Osteocyte (in vitro differentiated cells): ENCODE data around the gene ACTMAP. TPM values are rescaled to one million over a fixed set of nuclear protein-coding genes. Genes with fewer than 3 reads are reported as not detected.

ENCODE experiments used
- DNase-seq: peaks from one replicate; pipeline ENCODE4 v3.0.0; 2021; ENCODE audit warnings: mixed read lengths; ENCODE audit not compliant: unreplicated experiment; ENCODE audit errors: extremely low spot score
- H3K27ac Mint-ChIP-seq: one replicate; pipeline ENCODE4 v1.8.0; 2021; ENCODE audit warnings: mild to moderate bottlenecking, mixed read lengths; ENCODE audit not compliant: unreplicated experiment
- H3K27me3 Mint-ChIP-seq: one replicate; pipeline ENCODE4 v1.8.0; 2021; ENCODE audit warnings: mixed read lengths; ENCODE audit not compliant: unreplicated experiment
- H3K36me3 Mint-ChIP-seq: one replicate; pipeline ENCODE4 v1.8.0; 2021; ENCODE audit warnings: mixed read lengths; ENCODE audit not compliant: unreplicated experiment
- H3K4me1 Mint-ChIP-seq: one replicate; pipeline ENCODE4 v1.8.0; 2021; ENCODE audit warnings: mixed read lengths; ENCODE audit not compliant: unreplicated experiment
- H3K4me3 Mint-ChIP-seq: one replicate; pipeline ENCODE4 v1.8.0; 2021; ENCODE audit warnings: mild to moderate bottlenecking, moderate library complexity, mixed read lengths; ENCODE audit not compliant: unreplicated experiment
- H3K9me3 Mint-ChIP-seq: one replicate; pipeline ENCODE4 v1.8.0; 2021; ENCODE audit warnings: mixed read lengths; ENCODE audit not compliant: unreplicated experiment
- CTCF ChIP-seq: fragments of 200-600 bp; sonication (generic); IDR thresholded peaks from 2 replicates; pipeline ENCODE4 v1.5.0; 2021; ENCODE audit warnings: antibody characterized with exemption, mild to moderate bottlenecking, moderate library complexity
- total RNA-seq: library from RNA; stranded (reverse); gene quantifications from 2 replicates; pipeline ENCODE4 v1.2.1, GENCODE V29; 2021

Gene ACTMAP
- total RNA-seq, 1 donor from 2014 or later = 14.6 TPM

DNA sequence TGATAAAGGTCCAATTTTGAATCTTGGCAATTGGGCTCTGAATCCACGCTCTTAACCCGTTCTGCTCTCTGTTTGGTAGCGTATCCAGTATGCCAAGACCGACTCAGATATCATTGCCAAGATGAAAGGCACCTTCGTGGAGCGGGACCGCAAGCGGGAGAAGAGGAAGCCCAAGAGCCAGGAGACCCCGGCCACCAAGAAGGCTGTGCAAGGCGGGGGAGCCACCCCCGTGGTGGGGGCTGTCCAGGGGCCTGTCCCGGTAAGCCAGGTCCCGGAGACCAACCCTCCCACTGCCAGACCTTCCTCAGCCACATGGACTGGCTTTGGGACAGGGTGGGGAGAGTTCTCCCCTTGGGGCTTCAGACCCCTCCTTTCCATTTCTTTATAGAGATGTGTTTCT, 9.1 kb upstream of the ACTMAP start:
- Mint-ChIP-seq H3K27ac (no peak overlapping the region), H3K4me3 (no peak overlapping the region), H3K36me3 (peaks cover 61% of the 10 kb centered on the region), H3K27me3 (no peaks in the 10 kb centered on the region), H3K4me1 (peaks cover 8% of the 10 kb centered on the region), H3K9me3 (no peaks in the 10 kb centered on the region)
- TF ChIP-seq CTCF = no peak
- no peak for DNase-seq

GRCh38 chr19:40758491-40758890, 8.2 kb upstream of the ACTMAP start:
- TF ChIP-seq CTCF = no peak
- no peak overlapping the region for H3K4me3 Mint-ChIP-seq
- H3K9me3 Mint-ChIP-seq = no peaks in the 10 kb centered on the region
- peaks cover 11% of the 10 kb centered on the region for H3K4me1 Mint-ChIP-seq
- H3K36me3 Mint-ChIP-seq = peaks cover 53% of the 10 kb centered on the region
- no peak overlapping the region for H3K27ac Mint-ChIP-seq
- H3K27me3 Mint-ChIP-seq = no peaks in the 10 kb centered on the region
- no peak for DNase-seq

- TF ChIP-seq CTCF = no peak
- Mint-ChIP-seq H3K27me3 (no peaks in the 10 kb centered on the region), H3K4me1 (peaks cover 23% of the 10 kb centered on the region), H3K4me3 (no peak overlapping the region), H3K36me3 (peaks cover 41% of the 10 kb centered on the region), H3K27ac (no peak overlapping the region), H3K9me3 (no peaks in the 10 kb centered on the region)
- no peak for DNase-seq
Measured at GRCh38 chr19:40756502-40757110, 6.3 kb upstream of the ACTMAP start.

GRCh38 chr19:40755791-40756190, 5.5 kb upstream of the ACTMAP start:
- Mint-ChIP-seq H3K9me3 (no peaks in the 10 kb centered on the region), H3K27ac (no peak overlapping the region), H3K4me1 (peaks cover 23% of the 10 kb centered on the region), H3K36me3 (peaks cover 37% of the 10 kb centered on the region), H3K27me3 (no peaks in the 10 kb centered on the region), H3K4me3 (no peak overlapping the region)
- DNase-seq = no peak
- no peak for TF ChIP-seq CTCF

- Mint-ChIP-seq H3K4me1 (peaks cover 24% of the 10 kb centered on the region), H3K27ac (no peak overlapping the region), H3K36me3 (peaks cover 31% of the 10 kb centered on the region), H3K4me3 (no peak overlapping the region), H3K9me3 (no peaks in the 10 kb centered on the region), H3K27me3 (no peaks in the 10 kb centered on the region)
- no peak for DNase-seq
- TF ChIP-seq CTCF = no peak
Measured at GRCh38 chr19:40755248-40755624, 5.0 kb upstream of the ACTMAP start.
